Stimulated activated CD8-positive, alpha-beta memory T cell treated with anti-CD3 and anti-CD28 coated beads, Interleukin-15, amount 100 ng/mL, for 4 hours (primary cell): ENCODE measurements around the gene MORN1.

Experiments
- DNase-seq, 2 donors: peaks; one replicate each; pipeline ENCODE4 v3.0.0-alpha.2; 2020; ENCODE audit warnings: low read depth in 2 of 2

The MORN1 gene

DNA sequence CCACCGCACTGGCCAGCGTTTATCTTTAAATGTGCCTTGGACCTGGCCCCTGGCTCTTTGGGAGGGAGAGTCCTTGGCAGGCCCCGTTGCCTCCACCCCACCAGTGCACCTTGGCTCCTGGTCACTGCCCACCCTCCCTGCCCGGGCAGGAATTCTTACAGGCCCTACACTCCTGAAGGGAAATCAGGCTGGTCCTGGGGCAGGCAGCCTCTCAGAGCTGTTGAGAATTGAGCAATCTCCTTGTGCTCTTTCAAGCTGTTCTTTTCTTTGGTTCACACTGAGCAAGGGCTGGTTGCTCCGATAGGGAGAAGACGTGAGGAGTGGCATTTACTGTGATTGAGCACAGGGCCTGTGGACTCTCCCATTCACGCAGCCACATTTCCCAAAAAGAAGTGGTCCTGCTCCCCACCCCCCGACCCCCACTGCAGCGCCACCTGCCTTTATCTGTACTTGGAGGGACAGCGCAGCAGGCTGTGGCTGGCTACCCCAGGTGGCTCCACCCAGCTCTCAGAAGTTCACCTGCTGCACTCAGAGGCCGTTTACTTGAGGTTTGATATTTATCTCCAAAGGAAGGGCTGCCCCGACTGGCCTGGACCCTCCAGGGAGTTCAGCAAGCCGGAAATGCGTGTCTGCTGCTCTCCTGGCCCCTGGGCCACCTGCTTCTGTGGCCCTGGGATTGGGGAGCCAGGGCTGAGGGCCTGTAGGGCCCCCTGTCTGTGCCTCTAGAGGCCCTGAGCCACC lies 115.4 kb downstream of the MORN1 start:
- DNase-seq, result no peak

DNA sequence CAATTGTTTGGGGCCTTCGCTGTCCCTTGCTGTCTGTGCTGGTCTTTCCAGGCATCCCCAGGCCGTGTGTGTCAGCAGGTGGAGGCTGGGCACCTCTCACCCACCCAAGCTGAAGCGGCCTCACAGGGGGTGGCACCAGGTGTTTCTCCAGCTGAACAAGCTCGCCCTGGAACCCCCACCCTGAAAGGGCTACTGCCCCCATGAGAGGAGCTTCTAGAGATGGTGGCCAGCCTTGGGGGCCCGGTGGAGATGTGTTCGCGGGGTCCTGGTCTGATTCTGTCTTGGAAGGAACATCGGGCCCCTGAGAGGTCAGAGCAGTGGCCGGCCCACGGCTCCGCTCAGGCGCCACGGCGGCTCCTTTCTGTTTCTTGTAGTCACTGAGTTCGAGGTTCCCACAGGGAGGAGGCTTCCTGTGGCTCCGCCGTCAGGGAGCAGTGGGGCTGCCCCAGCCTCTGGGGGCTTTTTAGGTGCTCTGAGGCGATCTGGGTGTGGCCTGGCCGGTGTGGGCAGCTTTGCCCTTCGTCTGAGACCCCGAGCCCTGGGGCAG lies 116.4 kb downstream of the MORN1 start:
- DNase-seq, result no peak

DNA sequence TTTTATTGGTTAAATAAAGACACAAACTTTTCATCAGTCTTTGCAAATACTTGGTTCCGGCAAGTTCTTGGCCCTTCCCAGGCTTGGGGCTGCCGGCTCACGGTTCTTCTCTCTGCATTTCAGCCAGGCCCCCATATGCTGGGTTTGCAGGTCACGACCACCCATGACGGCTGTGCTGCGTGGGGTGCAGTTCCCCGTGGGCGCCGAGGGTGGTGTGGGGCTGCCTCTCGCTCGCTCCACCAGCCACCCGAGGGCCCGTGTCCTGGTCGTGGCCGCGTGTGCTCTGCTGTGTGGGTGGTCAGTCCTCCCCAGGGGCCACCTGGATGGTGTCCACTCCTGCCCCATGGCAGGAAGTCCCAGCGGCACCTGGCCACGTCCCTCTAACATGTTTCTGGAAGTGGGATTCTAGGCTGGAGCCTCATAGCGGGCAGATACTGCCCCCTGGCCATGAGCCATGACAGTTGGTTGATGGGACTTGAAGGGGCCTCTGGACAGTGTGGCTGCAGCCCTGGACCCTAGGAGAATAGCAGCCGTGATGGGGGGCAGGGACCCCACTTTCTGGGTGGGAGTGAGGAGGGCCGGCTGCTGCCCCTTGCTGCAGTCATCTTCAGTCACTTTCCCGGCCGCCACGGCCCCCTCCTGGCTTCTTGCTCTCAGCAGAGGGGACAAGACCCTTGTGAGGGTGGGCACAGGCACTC lies 117.0 kb downstream of the MORN1 start:
- no peak for DNase-seq

DNA sequence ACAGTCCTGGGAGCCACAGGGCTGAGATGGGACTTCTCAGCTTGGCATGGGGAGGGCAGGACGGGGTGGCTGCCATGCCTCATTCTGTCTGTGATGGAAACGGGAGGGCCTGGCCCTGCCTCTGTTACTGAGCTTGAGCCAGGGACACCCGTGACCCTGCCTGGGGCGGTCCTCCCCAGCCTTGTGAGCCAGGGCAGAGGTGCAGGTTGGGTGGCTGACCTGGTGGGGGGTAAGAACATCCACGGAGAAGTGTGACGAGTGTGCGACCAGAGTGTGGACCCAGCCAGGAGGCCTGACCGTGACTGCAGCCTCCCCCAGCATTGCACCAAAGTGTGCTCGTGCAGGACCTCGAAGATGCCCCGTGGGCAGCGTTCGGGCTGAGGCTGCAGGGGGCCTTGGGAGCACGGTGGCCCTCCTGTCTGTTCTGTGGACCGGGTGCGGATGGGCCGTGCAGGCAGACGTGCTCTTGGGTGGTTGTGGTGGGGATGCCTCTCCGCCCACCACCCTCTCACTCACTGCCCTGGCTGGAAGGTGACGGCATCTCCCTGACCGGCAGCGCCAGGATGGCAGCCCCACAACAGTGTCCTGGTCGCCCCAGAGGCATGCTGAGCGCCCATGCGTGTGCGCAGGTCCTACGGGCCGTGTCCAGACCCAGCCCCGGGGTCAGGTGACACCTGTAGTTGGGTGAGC lies 117.8 kb downstream of the MORN1 start:
- DNase-seq, result no peak

DNA sequence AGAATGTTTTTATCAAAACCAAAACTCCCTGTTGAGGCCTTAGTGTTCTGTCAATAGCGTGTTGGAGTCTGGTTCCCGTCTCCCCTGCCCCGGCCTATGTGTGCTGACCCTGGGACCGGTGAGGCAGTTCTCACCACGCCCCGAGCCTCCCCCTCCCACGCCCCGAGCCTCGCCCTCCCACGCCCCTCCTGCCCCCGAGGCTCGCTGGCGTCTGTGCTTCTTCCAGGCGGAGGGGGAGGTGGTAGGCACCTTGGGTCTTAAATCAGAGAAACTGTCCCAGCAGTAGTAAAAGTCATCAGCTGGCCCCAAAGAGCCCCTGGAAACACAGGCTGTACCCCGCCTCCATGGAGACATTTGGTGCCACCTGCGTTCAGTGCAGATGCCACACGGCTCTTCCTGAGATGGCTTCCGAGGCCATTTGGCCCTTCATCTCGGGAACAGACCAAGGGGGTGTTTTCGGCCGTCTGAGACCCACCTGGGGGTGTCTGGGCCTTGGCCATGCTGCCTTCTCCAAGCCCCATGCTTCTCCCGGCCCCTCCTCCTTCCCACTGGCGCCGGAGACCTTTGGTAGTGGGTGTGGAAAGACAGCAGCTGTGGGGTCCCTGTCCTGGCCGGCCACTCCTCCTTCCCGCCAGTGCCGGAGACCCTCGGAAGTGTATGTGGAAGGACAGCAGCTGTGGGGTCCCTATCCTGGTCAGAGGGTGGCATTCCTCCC lies 118.5 kb downstream of the MORN1 start:
- DNase-seq, result no peak

DNA sequence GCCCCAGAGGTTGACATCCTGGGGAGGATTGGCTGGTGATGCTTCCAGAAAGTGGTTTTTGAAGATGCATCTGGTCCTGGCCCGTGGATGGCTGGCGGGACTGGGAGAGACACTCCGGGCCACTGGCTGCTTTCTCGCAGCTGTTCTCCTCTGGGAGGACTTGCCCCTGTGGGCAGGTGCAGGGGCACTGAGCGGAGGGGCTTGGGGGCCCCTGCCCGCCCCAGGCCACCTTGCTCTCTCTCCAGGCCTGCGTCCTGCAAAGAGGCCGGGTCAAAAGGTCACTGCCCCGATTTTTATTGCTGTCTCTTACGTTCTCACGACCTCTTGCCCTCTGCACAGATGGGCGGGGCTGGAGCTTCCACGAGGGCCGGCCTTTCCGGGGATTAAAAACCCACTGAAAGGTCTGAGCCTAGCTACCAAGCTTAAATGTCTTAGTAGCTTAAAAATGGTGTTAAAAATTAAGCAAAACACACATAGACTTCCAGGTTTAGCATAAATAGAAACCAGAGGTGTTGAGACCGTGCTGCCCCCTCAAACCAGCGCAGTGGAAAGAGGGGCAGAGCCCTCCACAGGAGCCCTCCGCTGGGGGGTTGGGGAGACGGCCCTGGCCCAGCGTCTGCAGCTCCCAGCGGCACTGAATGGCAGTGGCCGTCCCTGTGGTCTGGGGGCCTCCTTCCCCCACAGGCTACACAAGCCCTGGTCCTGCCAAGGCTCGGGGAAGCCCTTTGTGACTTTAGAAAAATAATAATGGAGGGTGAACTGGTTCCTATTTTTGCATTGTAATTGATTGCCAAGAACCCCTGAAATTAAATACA lies 119.3 kb downstream of the MORN1 start:
- DNase-seq, result no peak
